ENCODE measurements around the gene LPAR1.

GRCh38 chr9:110975969-110976368 is 62.3 kb downstream of the LPAR1 start:
- TF ChIP-seq CTCF (conservative IDR thresholded peaks at IDR 0.05; ENCODE audit: low read depth, low read length) = no peak
- no peak for TF ChIP-seq EZH2 (IDR thresholded peaks at IDR 0.05; ENCODE audit: borderline replicate concordance, low read depth, low read length, poor library complexity, severe bottlenecking)

All from A673 (cell line).